ENCODE data around the gene NUP37.

- TF ChIP-seq POLR2A (IDR thresholded peaks at IDR 0.05) = no peak
- TF ChIP-seq, protein P1, sequence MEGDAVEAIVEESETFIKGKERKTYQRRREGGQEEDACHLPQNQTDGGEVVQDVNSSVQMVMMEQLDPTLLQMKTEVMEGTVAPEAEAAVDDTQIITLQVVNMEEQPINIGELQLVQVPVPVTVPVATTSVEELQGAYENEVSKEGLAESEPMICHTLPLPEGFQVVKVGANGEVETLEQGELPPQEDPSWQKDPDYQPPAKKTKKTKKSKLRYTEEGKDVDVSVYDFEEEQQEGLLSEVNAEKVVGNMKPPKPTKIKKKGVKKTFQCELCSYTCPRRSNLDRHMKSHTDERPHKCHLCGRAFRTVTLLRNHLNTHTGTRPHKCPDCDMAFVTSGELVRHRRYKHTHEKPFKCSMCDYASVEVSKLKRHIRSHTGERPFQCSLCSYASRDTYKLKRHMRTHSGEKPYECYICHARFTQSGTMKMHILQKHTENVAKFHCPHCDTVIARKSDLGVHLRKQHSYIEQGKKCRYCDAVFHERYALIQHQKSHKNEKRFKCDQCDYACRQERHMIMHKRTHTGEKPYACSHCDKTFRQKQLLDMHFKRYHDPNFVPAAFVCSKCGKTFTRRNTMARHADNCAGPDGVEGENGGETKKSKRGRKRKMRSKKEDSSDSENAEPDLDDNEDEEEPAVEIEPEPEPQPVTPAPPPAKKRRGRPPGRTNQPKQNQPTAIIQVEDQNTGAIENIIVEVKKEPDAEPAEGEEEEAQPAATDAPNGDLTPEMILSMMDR (IDR thresholded peaks at IDR 0.05) = no peak
Observed at GRCh38 chr12:102063069-102063468, 56.8 kb downstream of the NUP37 start.
